Esophagus squamous epithelium (tissue), 5 donors: ENCODE data around the gene S100A6. TPM values are rescaled to one million over a fixed set of nuclear protein-coding genes. Genes with fewer than 3 reads are reported as not detected.

Source experiments
- DNase-seq: peaks from one replicate; lab custom pipeline; 2025; lab: John Stamatoyannopoulos, UW
- H3K27ac ChIP-seq, 4 donors: fragments of 200-600 bp; sonication (generic); one replicate each; pipeline ENCODE4 v1.5.1; 2016 to 2019; ENCODE audit warnings: mild to moderate bottlenecking in 1 of 4
- H3K27me3 ChIP-seq, 4 donors: fragments of 200-600 bp; sonication (generic); 1 replicate in 3 of 4; 2 replicates in 1 of 4; pipeline versions ENCODE4 v1.5.1 to v1.6.0; 2017 to 2021; ENCODE audit warnings: antibody characterized with exemption in 1 of 4
- H3K36me3 ChIP-seq, 3 donors: fragments of 200-600 bp; sonication (generic); one replicate each; pipeline ENCODE4 v1.5.1; 2016 to 2019
- H3K4me1 ChIP-seq, 3 donors: fragments of 200-600 bp; sonication (generic); one replicate each; pipeline ENCODE4 v1.5.1; 2017 to 2019
- H3K4me3 ChIP-seq, 4 donors: fragments of 200-600 bp; sonication (generic); 1 replicate in 3 of 4; 2 replicates in 1 of 4; pipeline ENCODE4 v1.5.1; 2016 to 2019; ENCODE audit warnings: mild to moderate bottlenecking in 2 of 4, moderate library complexity in 1 of 4
- H3K9me3 ChIP-seq, 3 donors: fragments of 200-600 bp; sonication (generic); one replicate each; pipeline ENCODE4 v1.5.1; 2016 to 2019
- POLR2A ChIP-seq, 4 donors: fragments of 450-650 bp; IDR thresholded peaks; one replicate each; pipeline ENCODE4 v1.6.1; 2017; ENCODE audit warnings: antibody characterized with exemption in 4 of 4, mild to moderate bottlenecking in 4 of 4, moderate library complexity in 3 of 4
- WGBS, 2 donors: methylation state at CpG; one replicate each; pipeline ENCODE4 v1.1.5; 2018; 5-methylcytosine and 5-hydroxymethylcytosine counted together
- intact Hi-C: fragments of 100-400 bp; cut with DNase I; formaldehyde crosslinking; loops from one replicate; pipeline ENCODE4 v1.15.0; 2022
- total RNA-seq, 4 donors: library from RNA; depleted of rRNA; stranded (reverse); fragments of >200 nt; gene quantifications; one replicate each; pipeline ENCODE4 v1.1.0, GENCODE V29; 2016
- TF ChIP-seq, protein P1 (sequence below), 6 experiments: fragments of 450-650 bp in 4 of 6; fragments of 200-600 bp in 2 of 6; sonication (generic) in 2 of 6; IDR thresholded peaks; one replicate each; pipeline ENCODE4 v1.5.1; 2016 to 2019; ENCODE audit warnings: antibody characterized with exemption in 6 of 6, mild to moderate bottlenecking in 4 of 6, moderate library complexity in 4 of 6
- donor health status: DM: yes; HTN: yes; CAD: no.

The S100A6 gene
- total RNA-seq, 4 donors from 2014 or later = 270 to 943 (median 394) TPM

GRCh38 chr1:153540394-153541361, 4.9 kb upstream of the S100A6 start, which contains the start of gene S100A5:
Gene S100A5 (minus strand): TSS chr1:153540934. CDS start chr1:153540191, 743 bp downstream.
- Histone ChIP-seq H3K27ac (peak within 1 kb of the TSS; percentile 32 to 94 (median 92)), H3K4me1 (peaks cover 72 to 97% (median 87%) of the 10 kb centered on the region in 3 donors), H3K36me3 (peaks cover 0 to 8% (median 0%) of the 10 kb centered on the region in 3 donors), H3K9me3 (no peaks in the 10 kb centered on the region), H3K4me3 (no peak within 1 kb of the TSS), H3K27me3 (no peaks in the 10 kb centered on the region)
- peak in 1 of 4 donors; percentile 11 for TF ChIP-seq POLR2A (IDR thresholded peaks at IDR 0.05)
- TF ChIP-seq, protein P1, sequence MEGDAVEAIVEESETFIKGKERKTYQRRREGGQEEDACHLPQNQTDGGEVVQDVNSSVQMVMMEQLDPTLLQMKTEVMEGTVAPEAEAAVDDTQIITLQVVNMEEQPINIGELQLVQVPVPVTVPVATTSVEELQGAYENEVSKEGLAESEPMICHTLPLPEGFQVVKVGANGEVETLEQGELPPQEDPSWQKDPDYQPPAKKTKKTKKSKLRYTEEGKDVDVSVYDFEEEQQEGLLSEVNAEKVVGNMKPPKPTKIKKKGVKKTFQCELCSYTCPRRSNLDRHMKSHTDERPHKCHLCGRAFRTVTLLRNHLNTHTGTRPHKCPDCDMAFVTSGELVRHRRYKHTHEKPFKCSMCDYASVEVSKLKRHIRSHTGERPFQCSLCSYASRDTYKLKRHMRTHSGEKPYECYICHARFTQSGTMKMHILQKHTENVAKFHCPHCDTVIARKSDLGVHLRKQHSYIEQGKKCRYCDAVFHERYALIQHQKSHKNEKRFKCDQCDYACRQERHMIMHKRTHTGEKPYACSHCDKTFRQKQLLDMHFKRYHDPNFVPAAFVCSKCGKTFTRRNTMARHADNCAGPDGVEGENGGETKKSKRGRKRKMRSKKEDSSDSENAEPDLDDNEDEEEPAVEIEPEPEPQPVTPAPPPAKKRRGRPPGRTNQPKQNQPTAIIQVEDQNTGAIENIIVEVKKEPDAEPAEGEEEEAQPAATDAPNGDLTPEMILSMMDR (IDR thresholded peaks at IDR 0.05) = no peak
- intact Hi-C loops = no loop called here
- 46 to 59% methylated on average over 5 to 6 of the region's 11 CpGs for WGBS, 2 donors
- DNase-seq = no peak

- no peak overlapping the region for H3K4me3 ChIP-seq
- H3K27ac ChIP-seq = peak overlapping the region in 3 of 4 donors; percentile 32 to 99 (median 92)
- H3K27me3 ChIP-seq = no peaks in the 10 kb centered on the region
- DNase-seq = no peak
- peaks cover 0 to 8% (median 0%) of the 10 kb centered on the region in 3 donors for H3K36me3 ChIP-seq
- TF ChIP-seq, protein P1 (IDR thresholded peaks at IDR 0.05) = no peak
- no peak for TF ChIP-seq POLR2A (IDR thresholded peaks at IDR 0.05)
- peaks cover 64 to 97% (median 85%) of the 10 kb centered on the region in 3 donors for H3K4me1 ChIP-seq
- intact Hi-C loops = no loop called here
- WGBS, 2 donors = 69 to 75% methylated on average over 3 to 4 of the region's 4 CpGs
- H3K9me3 ChIP-seq = no peaks in the 10 kb centered on the region
These were observed 3.8 kb upstream of the S100A6 start for GRCh38 chr1:153539395-153540093.

DNA sequence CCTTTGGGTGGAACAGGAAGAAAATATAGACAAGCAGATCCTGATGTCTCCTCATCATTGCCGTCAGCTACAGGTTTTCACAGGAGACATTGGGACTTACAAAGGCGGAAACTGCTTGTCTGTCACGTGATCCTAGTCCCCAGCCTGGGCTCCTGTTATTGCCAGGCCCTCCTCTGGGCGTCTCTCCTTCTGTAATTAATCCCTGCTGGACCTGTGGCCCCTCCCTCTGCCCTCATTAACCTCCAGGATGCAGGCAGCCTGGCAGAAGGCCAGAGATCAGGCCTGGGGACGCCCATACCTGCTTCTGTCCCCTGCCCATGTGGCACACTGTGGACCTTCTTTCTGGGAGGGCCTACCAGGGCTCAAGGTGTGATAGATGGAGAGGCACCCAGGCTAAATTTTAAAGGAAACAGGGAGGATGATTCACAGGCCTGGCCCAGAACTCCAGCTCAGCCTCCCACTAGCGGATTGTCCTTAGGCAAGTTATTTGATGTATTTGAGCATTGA, 2.6 kb upstream of the S100A6 start:
- WGBS, 2 donors = 38 to 54% methylated on average over 1 to 6 of the region's 6 CpGs
- no peaks in the 10 kb centered on the region for H3K27me3 ChIP-seq
- DNase-seq = no peak
- no peaks in the 10 kb centered on the region for H3K9me3 ChIP-seq
- no peak overlapping the region for H3K4me3 ChIP-seq
- intact Hi-C loops = no loop called here
- H3K4me1 ChIP-seq = peaks cover 64 to 97% (median 85%) of the 10 kb centered on the region in 3 donors
- H3K27ac ChIP-seq = peak overlapping the region; percentile 99 to 100 (median 100)
- TF ChIP-seq, protein P1 (IDR thresholded peaks at IDR 0.05) = peak in 2 of 6 experiments; percentile 16 to 32
- TF ChIP-seq POLR2A (IDR thresholded peaks at IDR 0.05) = no peak
- peaks cover 0 to 6% (median 0%) of the 10 kb centered on the region in 3 donors for H3K36me3 ChIP-seq

GRCh38 chr1:153537376-153537730, 1.6 kb upstream of the S100A6 start:
- intact Hi-C loops = no loop called here
- no peak for TF ChIP-seq POLR2A (IDR thresholded peaks at IDR 0.05)
- TF ChIP-seq, protein P1 (IDR thresholded peaks at IDR 0.05) = no peak
- H3K27ac ChIP-seq = peak overlapping the region; percentile 99 to 100 (median 100)
- no peak overlapping the region for H3K4me3 ChIP-seq
- H3K36me3 ChIP-seq = no peaks in the 10 kb centered on the region
- H3K27me3 ChIP-seq = no peaks in the 10 kb centered on the region
- H3K4me1 ChIP-seq = peaks cover 64 to 97% (median 85%) of the 10 kb centered on the region in 3 donors
- H3K9me3 ChIP-seq = no peaks in the 10 kb centered on the region
- DNase-seq = no peak
- WGBS, 2 donors = 92 to 100% methylated on average over 2 of the region's 6 CpGs
